GM12864 (cell line): ENCODE results near the gene NAALADL2.

Experiments
- DNase-seq: peaks from one replicate; pipeline ENCODE4 v3.0.0-alpha.2; 2011; ENCODE audit warnings: low read depth
- H3K4me3 ChIP-seq: 2 replicates; pipeline ENCODE4 v1.5.1; 2011; ENCODE audit warnings: mild to moderate bottlenecking, low read depth, low read length, control low read depth
- CTCF ChIP-seq: IDR thresholded peaks from 2 replicates; pipeline ENCODE4 v1.5.1; 2011; ENCODE audit warnings: low read depth, mild to moderate bottlenecking, moderate library complexity, low read length, control low read depth, inconsistent platforms; ENCODE audit errors: missing control alignments

The NAALADL2 gene

GRCh38 chr3:175295248-175296130 lies 436.4 kb downstream of the NAALADL2 start:
- no peak for TF ChIP-seq CTCF
- DNase-seq = no peak
- no peak overlapping the region for H3K4me3 ChIP-seq

DNA sequence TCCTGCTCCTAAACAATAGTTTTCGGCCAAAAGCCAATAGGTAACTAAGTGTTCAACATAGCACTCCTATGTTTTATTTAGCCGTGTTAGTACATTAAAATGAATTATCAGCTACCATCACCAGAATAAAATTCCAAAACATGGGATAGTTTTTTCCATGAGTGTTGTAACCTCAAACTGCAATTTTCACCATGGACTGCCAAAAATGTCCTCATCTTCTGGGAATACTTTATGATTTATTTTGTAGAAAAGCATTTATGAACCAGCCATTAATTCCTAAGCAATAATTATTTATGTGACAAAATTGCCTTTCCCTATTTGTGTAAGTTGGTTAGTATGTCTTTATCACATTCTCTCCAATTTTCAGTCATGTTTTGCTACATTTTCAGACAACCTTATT lies 438.1 kb downstream of the NAALADL2 start:
- DNase-seq = no peak
- TF ChIP-seq CTCF = no peak
- H3K4me3 ChIP-seq = no peak overlapping the region

GRCh38 chr3:175301741-175302140 lies 442.6 kb downstream of the NAALADL2 start:
- no peak overlapping the region for H3K4me3 ChIP-seq
- no peak for DNase-seq
- no peak for TF ChIP-seq CTCF

GRCh38 chr3:175304404-175304803 lies 445.3 kb downstream of the NAALADL2 start:
- no peak for DNase-seq
- TF ChIP-seq CTCF = no peak
- no peak overlapping the region for H3K4me3 ChIP-seq

GRCh38 chr3:175307642-175308041 lies 448.5 kb downstream of the NAALADL2 start:
- no peak overlapping the region for H3K4me3 ChIP-seq
- TF ChIP-seq CTCF = no peak

GRCh38 chr3:175308097-175308496 lies 449.0 kb downstream of the NAALADL2 start:
- no peak overlapping the region for H3K4me3 ChIP-seq
- TF ChIP-seq CTCF = no peak
- no peak for DNase-seq

More at GRCh38 chr3:175307642-175308041, 448.5 kb downstream of the NAALADL2 start:
- DNase-seq = no peak

- TF ChIP-seq CTCF = no peak
- no peak overlapping the region for H3K4me3 ChIP-seq
- no peak for DNase-seq
Measured at GRCh38 chr3:175310046-175310445, 450.9 kb downstream of the NAALADL2 start.
